ENCODE measurements around the gene MRPL19.
"Not testable (repeated sequence)": the region's sequence is repeated elsewhere in the genome, so short reads cannot be mapped to it uniquely, and the experiment has no call there.

Gene MRPL19

GRCh38 chr2:75616933-75617332 is 29.6 kb upstream of the MRPL19 start:
- DNase-seq = no peak

GRCh38 chr2:75619956-75620740 is 26.4 kb upstream of the MRPL19 start:
- DNase-seq = no peak

GRCh38 chr2:75621228-75621627 is 25.4 kb upstream of the MRPL19 start:
- no peak for DNase-seq

GRCh38 chr2:75622500-75622899 is 24.1 kb upstream of the MRPL19 start:
- no peak for DNase-seq

- DNase-seq = no peak
Measured at GRCh38 chr2:75622929-75623328, 23.7 kb upstream of the MRPL19 start.

GRCh38 chr2:75627902-75628504 is 18.6 kb upstream of the MRPL19 start:
- DNase-seq = peak; percentile 15

- no peak for DNase-seq
Measured at GRCh38 chr2:75632091-75632701, 14.4 kb upstream of the MRPL19 start.

- DNase-seq = no peak
Measured at GRCh38 chr2:75632813-75633212, 13.8 kb upstream of the MRPL19 start.

- DNase-seq = no peak
Measured at GRCh38 chr2:75633620-75634019, 13.0 kb upstream of the MRPL19 start.

- DNase-seq = no peak
Measured at GRCh38 chr2:75634945-75635344, 11.6 kb upstream of the MRPL19 start.

GRCh38 chr2:75637568-75637967 is 9.0 kb upstream of the MRPL19 start:
- DNase-seq = no peak

GRCh38 chr2:75640621-75641121 is 5.9 kb upstream of the MRPL19 start:
- DNase-seq = no peak

- no peak for DNase-seq
Measured at GRCh38 chr2:75641587-75641986, 5.0 kb upstream of the MRPL19 start.

GRCh38 chr2:75643980-75644379 is 2.6 kb upstream of the MRPL19 start:
- DNase-seq = no peak

GRCh38 chr2:75645643-75646042 is 940 bp upstream of the MRPL19 start:
- no peak for DNase-seq

- DNase-seq = no peak
Measured at GRCh38 chr2:75646090-75646582, 447 bp upstream of the MRPL19 start.

GRCh38 chr2:75647771-75648170 is 1.2 kb downstream of the MRPL19 start:
- no peak for DNase-seq

GRCh38 chr2:75654012-75654411 is 7.4 kb downstream of the MRPL19 start:
- no peak for DNase-seq

GRCh38 chr2:75655861-75656260 is 9.3 kb downstream of the MRPL19 start:
- DNase-seq = no peak

- DNase-seq = no peak
Measured at GRCh38 chr2:75656563-75656962, 10.0 kb downstream of the MRPL19 start.

GRCh38 chr2:75657798-75658197 is 11.2 kb downstream of the MRPL19 start:
- DNase-seq = no peak

- DNase-seq = no peak
Measured at GRCh38 chr2:75666911-75667310, 20.3 kb downstream of the MRPL19 start.

- no peak for DNase-seq
Measured at GRCh38 chr2:75667884-75668283, 21.3 kb downstream of the MRPL19 start.

- not testable (repeated sequence) for DNase-seq
Measured at GRCh38 chr2:75675423-75675822, 28.8 kb downstream of the MRPL19 start.
